Stromal cell of bone marrow (primary cell): ENCODE data around the gene LRG1.
"Not testable (repeated sequence)": the region's sequence is repeated elsewhere in the genome, so short reads cannot be mapped to it uniquely, and the experiment has no call there.

Experiments used
- DNase-seq: peaks from one replicate; pipeline ENCODE4 v3.0.0-alpha.2; 2012; ENCODE audit warnings: low read depth

LRG1 gene

GRCh38 chr19:4527377-4527776, 12.5 kb downstream of the LRG1 start:
- not testable (repeated sequence) for DNase-seq

GRCh38 chr19:4525563-4526002, 14.3 kb downstream of the LRG1 start:
- DNase-seq, result no peak

GRCh38 chr19:4524808-4525562, 14.9 kb downstream of the LRG1 start:
- DNase-seq, result no peak

- no peak for DNase-seq
Measured at GRCh38 chr19:4523306-4524110, 16.3 kb downstream of the LRG1 start.

GRCh38 chr19:4522291-4523002, 17.4 kb downstream of the LRG1 start:
- DNase-seq, result no peak

- DNase-seq, result no peak
Measured at GRCh38 chr19:4521888-4522242, 18.0 kb downstream of the LRG1 start.

- no peak for DNase-seq
Measured at GRCh38 chr19:4521170-4521887, 18.5 kb downstream of the LRG1 start.

- DNase-seq, result no peak
Measured at GRCh38 chr19:4519521-4520277, 20.1 kb downstream of the LRG1 start.

- no peak for DNase-seq
Measured at GRCh38 chr19:4519172-4519496, 20.7 kb downstream of the LRG1 start.

GRCh38 chr19:4518345-4519171, 21.3 kb downstream of the LRG1 start, which contains the start of gene PLIN4:
PLIN4 (minus strand) TSS chr19:4518486; CDS start chr19:4518272, 214 bp downstream.
- DNase-seq, result no peak

GRCh38 chr19:4517451-4518057, 22.3 kb downstream of the LRG1 start:
- DNase-seq, result no peak

- DNase-seq, result no peak
Measured at GRCh38 chr19:4516939-4517300, 22.9 kb downstream of the LRG1 start.

GRCh38 chr19:4516199-4516938, 23.5 kb downstream of the LRG1 start:
- no peak for DNase-seq

- DNase-seq, result no peak
Measured at GRCh38 chr19:4515732-4516131, 24.1 kb downstream of the LRG1 start.

- no peak for DNase-seq
Measured at GRCh38 chr19:4513248-4513647, 26.6 kb downstream of the LRG1 start.

GRCh38 chr19:4512070-4512469, 27.8 kb downstream of the LRG1 start:
- no peak for DNase-seq

GRCh38 chr19:4511300-4512054, 28.4 kb downstream of the LRG1 start:
- DNase-seq, result no peak

GRCh38 chr19:4510435-4511255, 29.2 kb downstream of the LRG1 start:
- no peak for DNase-seq
